HG03460 (cell line): Measurements from ENCODE around the gene GRK6.

Source experiments
- ATAC-seq: cut with Tn5 transposase; IDR thresholded peaks from one replicate; pipeline ENCODE4 v1.9.1; 2021; ENCODE audit not compliant: unreplicated experiment

Gene GRK6

DNA sequence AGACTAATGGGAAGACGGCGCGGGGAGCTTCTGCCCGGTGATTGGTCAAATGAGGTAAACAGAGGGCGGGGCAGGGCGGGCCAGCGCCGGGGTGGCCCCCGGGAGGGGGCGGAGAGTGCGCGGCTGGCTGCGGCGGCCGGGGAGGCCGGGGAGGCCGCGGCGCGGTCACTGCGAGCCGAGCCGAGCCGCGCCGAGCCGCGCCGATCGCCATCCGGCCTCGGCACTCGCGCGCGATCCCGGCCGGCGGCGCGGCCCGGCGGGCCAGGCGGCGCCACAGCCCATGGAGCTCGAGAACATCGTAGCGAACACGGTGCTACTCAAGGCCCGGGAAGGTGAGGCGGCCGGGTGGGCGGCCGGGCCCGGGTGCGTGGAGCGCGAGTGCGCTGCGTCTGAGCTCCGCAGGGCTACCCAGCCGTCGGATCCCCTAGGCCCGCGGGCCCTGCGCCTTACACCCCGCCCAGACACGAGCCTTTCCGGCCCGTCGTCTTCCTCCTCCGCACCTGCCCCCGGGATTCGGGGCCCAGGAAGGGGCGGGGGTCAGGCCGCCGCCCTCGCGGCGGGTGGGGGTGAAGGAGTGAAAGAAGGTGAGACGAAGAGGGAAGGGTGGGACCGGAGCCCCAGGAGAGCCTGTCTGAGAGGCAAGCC lies at the start of gene GRK6:
TSS of gene GRK6 (plus strand) at position 111 of the 645 bp plus-strand sequence. CDS start at position 281, 170 bp downstream.
- ATAC-seq, result peak; percentile 3

DNA sequence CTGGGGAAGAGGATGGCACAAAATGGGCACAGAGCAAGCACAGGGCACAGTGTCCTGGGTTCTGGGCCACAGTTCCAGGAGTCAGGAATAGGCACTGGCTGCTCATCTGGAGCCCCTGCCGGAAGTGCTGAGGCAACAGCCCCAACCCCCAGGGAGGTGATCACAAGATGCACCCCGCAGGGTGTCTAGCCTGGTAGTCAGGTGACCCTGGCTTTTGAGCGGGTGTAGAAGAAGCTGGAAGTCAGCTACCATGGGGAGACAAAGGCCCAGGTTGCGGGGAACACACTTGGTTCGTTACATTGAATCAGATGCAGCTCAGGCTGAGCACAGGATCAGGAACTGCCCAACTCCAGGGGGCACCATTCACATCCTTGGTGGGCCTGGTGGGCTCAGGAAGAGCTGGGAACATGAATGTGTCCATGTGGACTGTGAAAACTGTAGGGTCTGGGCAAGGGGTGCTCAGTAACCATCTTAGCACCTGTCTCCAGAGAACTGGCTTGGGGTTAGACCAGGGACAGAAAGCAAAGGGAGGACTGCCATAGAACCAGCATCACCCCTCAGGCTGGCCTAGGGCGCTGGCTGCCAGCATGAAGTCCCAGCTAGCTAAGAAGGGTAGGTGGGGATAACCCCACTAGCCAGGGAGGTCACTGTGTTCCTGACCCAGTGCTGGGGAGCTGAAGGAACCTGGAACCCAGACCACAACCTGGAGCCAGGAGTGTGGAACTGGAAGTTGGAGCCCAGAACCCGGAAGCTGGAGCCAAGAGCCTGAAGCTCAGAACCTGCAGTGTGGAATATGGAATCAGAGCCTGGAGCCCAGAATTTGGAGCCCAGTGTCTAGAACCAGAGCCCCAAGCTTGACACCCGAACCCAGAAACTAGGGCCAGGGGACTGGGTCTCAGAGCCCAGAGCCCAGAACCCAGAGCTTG lies 48.4 kb upstream of the GRK6 start:
- ATAC-seq, result no peak

- ATAC-seq, result peak; percentile 59
These were observed 47.3 kb upstream of the GRK6 start for GRCh38 chr5:177378884-177379883.

GRCh38 chr5:177380805-177381126 lies 45.7 kb upstream of the GRK6 start:
- ATAC-seq, result no peak

GRCh38 chr5:177382423-177383029 lies 44.0 kb upstream of the GRK6 start:
- ATAC-seq, result no peak

GRCh38 chr5:177383181-177383580 lies 43.3 kb upstream of the GRK6 start:
- no peak for ATAC-seq

DNA sequence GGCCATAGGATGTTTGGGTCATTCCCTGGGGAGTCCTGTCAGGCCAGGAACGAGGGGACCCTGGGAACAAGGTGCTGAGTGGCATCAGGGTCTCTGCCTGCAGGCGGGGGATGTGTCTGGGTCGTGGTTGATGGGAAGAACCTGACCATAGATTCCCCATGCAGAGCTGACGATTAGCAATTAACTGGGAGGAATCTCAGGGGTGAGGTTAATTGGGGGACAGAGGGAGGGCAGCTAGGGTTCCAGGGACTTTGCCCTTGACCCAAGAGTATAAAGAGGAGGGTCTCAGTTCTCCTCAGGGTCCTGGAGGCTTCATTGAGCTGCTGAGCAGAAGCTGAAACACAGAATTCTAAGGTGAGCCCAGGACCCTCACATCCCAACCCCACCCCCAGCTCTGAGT lies 42.3 kb upstream of the GRK6 start, which contains the start of gene SLC34A1:
TSS of gene SLC34A1 (plus strand) at position 301 of the 400 bp plus-strand sequence. CDS start 1,308 bp downstream, outside the sequence.
- no peak for ATAC-seq

- ATAC-seq, result no peak
These were observed 40.8 kb upstream of the GRK6 start for GRCh38 chr5:177385720-177386119.

- ATAC-seq, result no peak
These were observed 39.9 kb upstream of the GRK6 start for GRCh38 chr5:177386542-177386941.

- no peak for ATAC-seq
These were observed 39.1 kb upstream of the GRK6 start for GRCh38 chr5:177387405-177387804.

- ATAC-seq, result no peak
These were observed 37.9 kb upstream of the GRK6 start for GRCh38 chr5:177388521-177389052.

GRCh38 chr5:177389241-177390169 lies 37.0 kb upstream of the GRK6 start:
- ATAC-seq, result peak; percentile 39

DNA sequence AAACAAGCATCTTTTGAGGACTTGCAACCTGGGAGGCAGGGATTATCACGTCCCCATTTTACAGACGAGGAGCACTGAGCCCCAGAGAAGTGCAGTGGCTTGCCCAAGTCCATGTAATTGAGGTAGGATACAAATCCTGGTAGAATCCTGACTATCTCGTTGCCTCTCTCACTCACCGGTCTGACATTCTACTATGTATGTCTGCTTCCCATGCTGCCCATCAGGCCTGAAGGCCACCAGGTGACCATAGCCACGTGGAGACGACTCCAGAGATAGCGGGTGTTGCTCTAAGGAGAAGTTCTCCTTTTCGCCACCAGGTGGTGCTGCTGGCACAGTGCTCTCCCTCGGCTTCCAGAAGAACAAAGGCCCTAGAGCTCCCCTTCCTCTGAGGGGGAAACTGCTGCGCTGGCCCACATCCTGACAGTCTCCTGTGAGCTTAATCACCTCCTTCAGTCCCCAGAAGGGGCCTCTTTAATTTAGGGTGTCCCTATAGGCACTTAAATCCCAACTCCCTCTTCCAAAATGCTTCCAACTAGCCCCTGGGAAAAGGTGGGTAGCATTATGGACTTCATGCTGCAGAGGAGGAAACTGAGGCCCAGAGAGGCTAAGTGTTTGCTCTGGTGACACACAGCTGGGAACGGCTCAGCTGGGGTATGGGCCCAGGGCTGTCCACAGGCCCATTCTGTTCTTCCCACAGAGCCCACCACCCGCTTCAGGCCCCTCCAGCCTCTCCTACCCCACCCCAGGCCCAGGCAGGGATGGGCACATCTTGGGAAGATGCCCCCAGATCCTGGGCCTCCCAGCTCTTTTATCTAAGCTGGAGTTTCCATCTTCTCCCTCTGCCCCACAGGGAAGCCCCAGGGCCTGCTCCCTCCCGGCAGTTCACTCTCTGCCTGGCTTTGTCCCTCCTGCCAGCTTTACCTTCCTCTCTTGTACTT lies 35.8 kb upstream of the GRK6 start:
- ATAC-seq, result peak; percentile 57

DNA sequence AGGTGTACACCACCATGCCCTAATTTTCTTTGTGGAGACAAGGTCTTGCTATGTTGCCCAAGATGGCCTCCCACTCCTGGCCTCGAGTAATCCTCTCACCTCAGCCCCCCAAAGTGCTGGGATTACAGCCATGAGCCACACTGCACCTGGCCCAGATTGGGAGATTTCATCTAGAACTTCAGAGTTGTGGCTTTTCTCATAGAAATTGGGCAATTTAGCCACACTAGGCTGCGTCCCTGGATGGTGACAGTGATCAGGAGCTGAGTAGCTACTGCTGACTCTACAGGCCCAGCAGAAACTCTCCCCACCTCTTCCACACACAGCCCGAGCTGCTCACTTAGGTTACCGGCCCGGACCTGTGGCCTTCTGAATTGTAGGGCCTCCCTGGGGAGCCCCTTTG lies 33.7 kb upstream of the GRK6 start:
- ATAC-seq, result no peak

DNA sequence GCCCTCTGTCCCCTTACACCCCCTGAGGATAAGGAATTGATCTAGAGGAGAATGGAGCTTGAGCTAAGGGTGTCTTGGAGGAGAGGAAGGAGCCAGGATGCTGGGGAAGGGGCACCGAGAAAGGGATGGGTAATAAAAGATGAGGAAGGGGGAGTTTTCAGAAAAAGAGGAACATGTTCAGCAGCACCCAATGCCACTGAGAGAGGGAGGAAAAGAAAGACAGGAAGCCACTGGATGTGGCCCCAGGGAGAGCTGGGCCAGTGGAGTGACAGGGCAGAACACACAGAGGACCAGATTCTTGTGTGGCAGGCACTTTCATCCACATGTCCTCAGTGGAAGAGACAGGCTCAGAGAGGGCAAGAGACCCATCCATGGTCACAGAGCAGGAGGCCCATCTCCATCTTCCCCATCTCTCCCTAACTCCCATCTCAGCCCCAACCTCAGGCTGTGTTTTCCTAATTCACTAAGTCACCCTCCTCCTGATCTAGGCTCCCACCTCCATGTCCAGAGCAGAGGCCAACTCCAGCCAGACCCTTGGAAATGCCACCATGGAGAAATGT lies 33.2 kb upstream of the GRK6 start:
- no peak for ATAC-seq

DNA sequence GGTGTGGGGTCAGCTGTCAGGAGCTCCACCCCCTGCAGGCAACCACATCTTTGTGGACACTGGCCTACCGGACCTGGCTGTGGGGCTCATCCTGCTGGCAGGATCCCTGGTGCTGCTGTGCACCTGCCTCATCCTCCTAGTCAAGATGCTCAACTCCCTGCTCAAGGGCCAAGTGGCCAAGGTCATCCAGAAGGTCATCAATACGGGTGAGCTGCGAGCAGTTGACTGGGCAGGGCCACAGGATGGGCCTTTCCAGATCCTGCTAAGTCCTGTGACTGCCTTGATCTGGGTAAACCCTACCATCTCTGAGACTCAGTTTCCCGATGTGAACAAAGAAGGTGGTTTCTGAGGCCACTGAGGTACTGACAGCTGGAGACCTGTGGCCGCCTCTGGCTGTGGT lies 32.5 kb upstream of the GRK6 start:
- ATAC-seq, result no peak

GRCh38 chr5:177396078-177396477 lies 30.4 kb upstream of the GRK6 start:
- ATAC-seq, result no peak

- ATAC-seq, result no peak
These were observed 29.7 kb upstream of the GRK6 start for GRCh38 chr5:177396807-177397206.
